Measurements from ENCODE around the gene AWAT1.

AWAT1 gene

DNA sequence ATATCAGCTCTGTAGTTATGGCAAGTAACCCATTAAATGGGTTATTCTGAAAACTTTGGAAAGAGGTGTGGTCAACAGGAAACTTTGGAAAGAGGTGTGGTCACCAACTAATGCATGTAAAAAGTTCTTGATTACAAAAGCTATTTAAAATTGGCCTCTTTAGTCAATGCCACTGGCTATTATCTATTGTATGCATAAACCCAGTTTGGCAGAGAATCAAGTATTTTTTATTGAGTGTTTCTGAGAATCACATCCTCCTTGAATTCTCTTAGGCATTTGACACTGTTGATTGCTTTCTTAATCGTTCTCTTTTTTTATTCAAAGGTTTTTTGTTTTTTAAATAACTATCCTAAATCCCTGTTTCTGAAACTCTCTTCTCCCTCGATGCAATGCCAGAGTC lies 18.0 kb downstream of the AWAT1 start:
- DNase-seq (ENCODE audit: low read depth): no peak
- no peak overlapping the region for H3K4me3 ChIP-seq (ENCODE audit: low read depth, low read length)
- TF ChIP-seq CTCF (conservative IDR thresholded peaks at IDR 0.05; ENCODE audit: low read depth, low read length): no peak

GRCh38 chrX:70253377-70254062 lies 19.1 kb downstream of the AWAT1 start:
- H3K4me3 ChIP-seq (ENCODE audit: low read depth, low read length): no peak overlapping the region
- no peak for DNase-seq (ENCODE audit: low read depth)

DNA sequence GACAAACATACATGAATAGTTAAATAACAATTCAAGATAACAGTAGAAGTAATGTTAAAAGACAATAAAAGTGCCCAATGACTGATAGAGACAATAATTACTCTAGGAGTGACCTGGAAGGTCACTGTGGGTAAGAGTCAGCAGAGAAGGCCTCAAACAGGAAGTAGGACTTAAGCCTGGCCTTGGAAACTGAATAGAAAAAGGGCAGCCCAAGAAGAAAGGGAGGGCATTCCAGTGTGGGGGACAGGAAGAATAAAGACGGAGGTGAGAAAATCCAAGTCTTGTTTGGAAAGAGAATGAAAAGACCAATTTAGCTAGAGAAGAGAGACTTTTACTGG lies 19.6 kb downstream of the AWAT1 start:
- no peak for DNase-seq (ENCODE audit: low read depth)
- H3K4me3 ChIP-seq (ENCODE audit: low read depth, low read length): no peak overlapping the region
- no peak for TF ChIP-seq CTCF (conservative IDR thresholded peaks at IDR 0.05; ENCODE audit: low read depth, low read length)

More at GRCh38 chrX:70253377-70254062, 19.1 kb downstream of the AWAT1 start:
- TF ChIP-seq CTCF (conservative IDR thresholded peaks at IDR 0.05; ENCODE audit: low read depth, low read length): no peak

- TF ChIP-seq CTCF (conservative IDR thresholded peaks at IDR 0.05; ENCODE audit: low read depth, low read length): no peak
- no peak overlapping the region for H3K4me3 ChIP-seq (ENCODE audit: low read depth, low read length)
- no peak for DNase-seq (ENCODE audit: low read depth)
Measured at GRCh38 chrX:70254909-70255308, 20.5 kb downstream of the AWAT1 start.

- no peak for TF ChIP-seq CTCF (conservative IDR thresholded peaks at IDR 0.05; ENCODE audit: low read depth, low read length)
- DNase-seq (ENCODE audit: low read depth): no peak
Measured at GRCh38 chrX:70255452-70255851, 21.0 kb downstream of the AWAT1 start.

DNA sequence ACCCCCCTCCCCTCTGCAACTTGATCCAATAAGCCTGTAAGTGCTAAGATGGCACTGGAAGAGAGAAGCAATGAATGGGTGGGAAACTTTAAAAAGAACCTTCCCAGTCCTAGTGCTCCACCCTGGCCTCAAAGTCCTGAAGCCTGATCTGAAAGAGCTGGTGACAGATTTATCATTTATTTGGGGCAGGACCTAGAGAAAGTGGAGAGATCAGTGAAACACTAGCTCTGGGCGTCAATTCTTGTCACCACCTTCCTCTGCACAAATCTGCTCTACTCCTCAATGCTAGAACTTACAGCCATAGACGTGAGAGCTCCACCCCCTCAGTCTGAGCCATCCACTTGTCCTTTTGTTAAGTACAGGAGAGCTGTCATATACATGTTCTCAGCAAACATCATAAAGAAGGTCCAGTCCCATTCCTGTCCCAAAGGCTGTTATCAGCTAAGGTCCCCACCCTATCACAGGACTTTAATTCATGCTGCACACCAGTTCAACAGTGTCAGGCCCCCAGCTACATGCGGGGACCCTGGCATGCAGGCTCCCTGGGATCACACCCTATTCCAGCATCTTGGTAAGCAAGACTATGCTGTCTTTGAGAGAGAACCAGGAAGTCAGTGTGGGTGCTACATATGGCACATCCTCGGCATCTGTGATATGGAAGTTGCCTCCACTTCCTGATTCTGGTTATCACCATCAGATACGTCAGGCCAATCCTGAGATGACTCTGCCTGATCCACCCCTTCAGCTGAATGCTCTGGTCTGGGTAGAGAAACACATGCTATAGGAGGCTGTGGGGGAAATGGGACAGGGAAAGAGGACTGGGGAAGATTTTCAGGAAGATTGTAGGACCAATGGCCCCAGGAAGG lies 23.2 kb downstream of the AWAT1 start:
- DNase-seq (ENCODE audit: low read depth): no peak
- no peak for TF ChIP-seq CTCF (conservative IDR thresholded peaks at IDR 0.05; ENCODE audit: low read depth, low read length)
- H3K4me3 ChIP-seq (ENCODE audit: low read depth, low read length): no peak overlapping the region

More at GRCh38 chrX:70255452-70255851, 21.0 kb downstream of the AWAT1 start:
- H3K4me3 ChIP-seq (ENCODE audit: low read depth, low read length): no peak overlapping the region

Measured in choroid plexus epithelial cell (primary cell).